Transverse colon (tissue), 4 donors: ENCODE data around the gene PHF3. TPM values are rescaled to one million over a fixed set of nuclear protein-coding genes. Genes with fewer than 3 reads are reported as not detected.

Experiments used
- DNase-seq: peaks from one replicate; pipeline ENCODE4 v3.0.0-alpha.2; 2019
- H3K27ac ChIP-seq, 4 donors: fragments of 200-600 bp; sonication (generic); 2 replicates each; pipeline ENCODE4 v1.5.1; 2016 to 2018; ENCODE audit warnings: inconsistent platforms in 4 of 4
- H3K27me3 ChIP-seq: fragments of 200-600 bp; sonication (generic); 2 replicates; pipeline ENCODE4 v1.5.1; 2017; ENCODE audit warnings: inconsistent platforms
- H3K36me3 ChIP-seq, 4 donors: fragments of 200-600 bp; sonication (generic); 2 replicates each; pipeline ENCODE4 v1.5.1; 2017 to 2019; ENCODE audit warnings: inconsistent platforms in 4 of 4
- H3K4me1 ChIP-seq, 4 donors: fragments of 200-600 bp; sonication (generic); 2 replicates each; pipeline ENCODE4 v1.5.1; 2017 to 2020; ENCODE audit warnings: inconsistent platforms in 4 of 4
- H3K4me3 ChIP-seq, 4 donors: fragments of 200-600 bp; sonication (generic); 1 replicate in 1 of 4; 2 replicates in 3 of 4; pipeline versions ENCODE4 v1.5.1 to v1.6.1; 2017 to 2019; ENCODE audit warnings: inconsistent platforms in 4 of 4
- H3K9me3 ChIP-seq, 2 donors: fragments of 200-600 bp; sonication (generic); 2 replicates each; pipeline ENCODE4 v1.5.1; 2017 to 2019; ENCODE audit warnings: inconsistent platforms in 2 of 2
- CTCF ChIP-seq, 5 experiments: fragments of 200-600 bp in 3 of 5; fragments of 450-650 bp in 2 of 5; sonication (generic) in 3 of 5; IDR thresholded peaks; 1 replicate in 2 of 5; 2 replicates in 3 of 5; pipeline ENCODE4 v1.5.1; 2016 to 2017; ENCODE audit warnings: antibody characterized with exemption in 5 of 5, inconsistent platforms in 3 of 5, mild to moderate bottlenecking in 2 of 5, moderate library complexity in 1 of 5
- EP300 ChIP-seq: sonication (generic); formaldehyde crosslinking; IDR thresholded peaks from one replicate; pipeline ENCODE4 v1.6.1; 2017; ENCODE audit warnings: antibody characterized with exemption, low read depth
- POLR2A ChIP-seq: fragments of 450-650 bp; IDR thresholded peaks from one replicate; pipeline ENCODE4 v1.6.1; 2016; ENCODE audit warnings: antibody characterized with exemption, mild to moderate bottlenecking, moderate library complexity
- POLR2AphosphoS5 ChIP-seq, 3 donors: sonication (generic); formaldehyde crosslinking; IDR thresholded peaks; one replicate each; pipeline ENCODE4 v1.6.1; 2016; ENCODE audit warnings: antibody characterized with exemption in 3 of 3
- WGBS, 2 donors: methylation state at CpG; one replicate each; pipeline ENCODE4 v1.1.5; 2018; ENCODE audit warnings: low coverage in 1 of 2; 5-methylcytosine and 5-hydroxymethylcytosine counted together
- in situ Hi-C, 4 donors: fragments of 200-750 bp; cut with MboI; loops; one replicate each; pipeline versions ENCODE4 v1.15.0 to v1.15.1; 2017; ENCODE audit warnings: low sequenced_read_pairs in 3 of 4, low pct_ligation_motif_present in 1 of 4, low pct_unique_long_range_greater_than_20kb in 1 of 4
- intact Hi-C: fragments of 100-400 bp; cut with DNase I; formaldehyde crosslinking; loops from one replicate; pipeline ENCODE4 v1.15.1; 2023; ENCODE audit warnings: low total_unique reads
- total RNA-seq, 4 donors: library from RNA; depleted of rRNA; stranded (reverse); fragments of >200 nt; gene quantifications; one replicate each; pipeline ENCODE4 v1.1.0, GENCODE V29; 2016

Gene PHF3
- total RNA-seq, 4 donors from 2014 or later: 49.4 to 94.8 (median 68.9) TPM

DNA sequence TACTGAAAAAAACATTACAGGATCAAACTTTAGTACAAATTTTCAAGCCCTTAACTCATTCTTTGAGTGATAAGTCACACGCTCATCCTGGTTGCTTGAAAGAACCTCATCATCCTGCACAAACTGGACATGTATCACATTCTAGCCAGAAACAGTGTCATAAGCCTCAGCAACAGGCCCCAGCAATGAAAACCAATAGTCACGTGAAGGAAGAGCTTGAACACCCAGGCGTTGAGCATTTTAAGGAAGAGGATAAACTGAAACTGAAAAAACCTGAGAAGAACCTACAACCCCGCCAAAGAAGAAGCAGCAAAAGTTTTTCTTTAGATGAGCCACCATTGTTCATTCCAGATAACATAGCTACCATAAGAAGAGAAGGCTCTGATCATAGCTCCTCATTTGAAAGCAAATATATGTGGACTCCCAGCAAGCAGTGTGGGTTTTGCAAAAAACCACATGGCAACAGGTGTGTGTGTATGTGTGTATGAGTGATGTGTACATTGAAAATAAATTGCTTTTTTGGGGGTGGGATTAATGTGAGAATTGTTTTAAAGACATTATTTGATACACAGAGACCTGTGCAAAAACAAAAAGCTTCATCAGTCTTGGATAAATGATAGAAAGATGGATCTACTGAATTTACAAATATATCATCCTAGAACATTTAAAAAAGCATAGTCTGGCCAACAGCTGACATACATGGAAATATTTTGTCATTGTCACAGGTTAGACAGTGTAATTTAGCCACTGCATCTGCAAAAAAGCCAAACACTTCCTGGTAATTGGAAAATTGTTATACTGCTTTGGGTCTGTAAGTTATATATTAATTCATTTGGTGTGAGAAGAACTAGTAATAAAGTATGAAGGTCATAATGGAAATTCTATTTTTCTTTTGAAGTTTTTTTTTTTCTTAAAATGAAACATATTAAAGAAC is 50.1 kb downstream of the PHF3 start:
- Histone ChIP-seq H3K9me3 (no peaks in the 10 kb centered on the region), H3K27ac (peak overlapping the region; percentile 32 to 53 (median 39)), H3K27me3 (no peaks in the 10 kb centered on the region), H3K36me3 (peaks cover 0 to 29% (median 3%) of the 10 kb centered on the region in 4 donors), H3K4me3 (no peak overlapping the region), H3K4me1 (peaks cover 0 to 40% (median 11%) of the 10 kb centered on the region in 4 donors)
- in situ Hi-C loops (no loop called here), intact Hi-C loops (no loop called here)
- 60 to 69% methylated on average over 3 to 4 of the region's 4 CpGs for WGBS, 2 donors
- TF ChIP-seq POLR2AphosphoS5 (IDR thresholded peaks at IDR 0.05) (no peak), POLR2A (no peak), EP300 (no peak), CTCF (IDR thresholded peaks at IDR 0.05) (no peak)
- DNase-seq: no peak

GRCh38 chr6:63689421-63689820 is 53.8 kb downstream of the PHF3 start:
- Histone ChIP-seq H3K4me1 (peaks cover 0 to 24% (median 11%) of the 10 kb centered on the region in 4 donors), H3K27ac (no peak overlapping the region), H3K4me3 (no peak overlapping the region), H3K36me3 (peaks cover 0 to 9% (median 0%) of the 10 kb centered on the region in 4 donors), H3K9me3 (no peaks in the 10 kb centered on the region), H3K27me3 (no peaks in the 10 kb centered on the region)
- DNase-seq: no peak
- TF ChIP-seq POLR2A: no peak
- no peak for TF ChIP-seq POLR2AphosphoS5 (IDR thresholded peaks at IDR 0.05)
- no peak for TF ChIP-seq CTCF (IDR thresholded peaks at IDR 0.05)
- no peak for TF ChIP-seq EP300
- 87 to 90% methylated on average over 2 of the region's 2 CpGs for WGBS, 2 donors
- intact Hi-C loops: no loop called here
- in situ Hi-C loops: no loop called here

- peaks cover 0 to 10% (median 0%) of the 10 kb centered on the region in 4 donors for H3K36me3 ChIP-seq
Measured at GRCh38 chr6:63690221-63690620, 54.6 kb downstream of the PHF3 start.

More at GRCh38 chr6:63690221-63690620, 54.6 kb downstream of the PHF3 start:
- Histone ChIP-seq H3K27ac (no peak overlapping the region), H3K9me3 (no peaks in the 10 kb centered on the region), H3K4me1 (peaks cover 0 to 22% (median 9%) of the 10 kb centered on the region in 4 donors), H3K27me3 (no peaks in the 10 kb centered on the region), H3K4me3 (no peak overlapping the region)
- intact Hi-C loops: no loop called here
- TF ChIP-seq EP300 (no peak), CTCF (IDR thresholded peaks at IDR 0.05) (no peak), POLR2AphosphoS5 (IDR thresholded peaks at IDR 0.05) (no peak), POLR2A (no peak)
- in situ Hi-C loops: no loop called here
- no peak for DNase-seq
